ENCODE data around the gene MNAT1.
A peak's percentile ranks its signal among the peaks of the same experiment; 100 is the strongest.
"Not testable (repeated sequence)": the region's sequence is repeated elsewhere in the genome, so short reads cannot be mapped to it uniquely, and the experiment has no call there.

Gene MNAT1

GRCh38 chr14:60734465-60735242 is at the start of gene MNAT1:
MNAT1 (plus strand) TSS chr14:60734761; CDS start chr14:60734863, 102 bp downstream.
- peak; percentile 27 for FAIRE-seq

GRCh38 chr14:60686865-60687264 is 47.7 kb upstream of the MNAT1 start:
- FAIRE-seq, result no peak

GRCh38 chr14:60691383-60692113 is 43.0 kb upstream of the MNAT1 start:
- no peak for FAIRE-seq

GRCh38 chr14:60695327-60695726 is 39.2 kb upstream of the MNAT1 start:
- no peak for FAIRE-seq

- no peak for FAIRE-seq
These were observed 34.0 kb upstream of the MNAT1 start for GRCh38 chr14:60700598-60700997.

- no peak for FAIRE-seq
These were observed 29.5 kb upstream of the MNAT1 start for GRCh38 chr14:60705100-60705499.

- FAIRE-seq, result no peak
These were observed 26.7 kb upstream of the MNAT1 start for GRCh38 chr14:60707858-60708257.

- no peak for FAIRE-seq
These were observed 24.1 kb upstream of the MNAT1 start for GRCh38 chr14:60710494-60710893.

- FAIRE-seq, result no peak
These were observed 21.0 kb upstream of the MNAT1 start for GRCh38 chr14:60713513-60713912.

- no peak for FAIRE-seq
These were observed 14.2 kb upstream of the MNAT1 start for GRCh38 chr14:60720391-60720790.

GRCh38 chr14:60720962-60721325 is 13.6 kb upstream of the MNAT1 start:
- FAIRE-seq, result no peak

- FAIRE-seq, result no peak
These were observed 13.0 kb upstream of the MNAT1 start for GRCh38 chr14:60721326-60722106.

- no peak for FAIRE-seq
These were observed 12.5 kb upstream of the MNAT1 start for GRCh38 chr14:60722107-60722356.

GRCh38 chr14:60722357-60723115 is 12.0 kb upstream of the MNAT1 start:
- no peak for FAIRE-seq

GRCh38 chr14:60723116-60723906 is 11.2 kb upstream of the MNAT1 start:
- FAIRE-seq, result no peak

GRCh38 chr14:60723907-60724618 is 10.5 kb upstream of the MNAT1 start, which contains the start of gene SIX4:
SIX4 (minus strand) TSS chr14:60724351; CDS start chr14:60724074, 277 bp downstream.
- no peak for FAIRE-seq

- not testable (repeated sequence) for FAIRE-seq
These were observed 3.3 kb upstream of the MNAT1 start for GRCh38 chr14:60731291-60731690.

GRCh38 chr14:60732840-60733483 is 1.6 kb upstream of the MNAT1 start:
- FAIRE-seq, result no peak

- FAIRE-seq, result no peak
These were observed 855 bp downstream of the MNAT1 start for GRCh38 chr14:60735416-60735815.

GRCh38 chr14:60736494-60736893 is 1.9 kb downstream of the MNAT1 start:
- no peak for FAIRE-seq
